Right renal pelvis (tissue), 4 donors: ENCODE measurements around the gene SP140. TPM values are rescaled to one million over a fixed set of nuclear protein-coding genes. Genes with fewer than 3 reads are reported as not detected.

ENCODE experiments used
- DNase-seq, 4 donors: peaks; one replicate each; pipeline ENCODE4 v3.0.0-alpha.2; 2013; ENCODE audit warnings: low read depth in 4 of 4, low spot score in 3 of 4, missing footprints in 1 of 4
- polyA plus RNA-seq, 4 donors: library from polyadenylated mRNA; unstranded; fragments of 120-200 nt; gene quantifications; one replicate each; pipeline ENCODE4 v1.2.1, GENCODE V29; 2013; ENCODE audit not compliant: insufficient read length in 4 of 4

Gene SP140
- polyA plus RNA-seq: under 1 TPM; 0.50 to 0.98 (median 0.67) TPM

- no peak for DNase-seq
Observed at GRCh38 chr2:230225486-230225885, at the start of gene SP140. Gene SP140, plus strand, starts transcription at chr2:230225736. Its CDS starts 109 bp downstream, at chr2:230225845.

GRCh38 chr2:230176996-230177395 lies 48.5 kb upstream of the SP140 start:
- no peak for DNase-seq

- DNase-seq: no peak
Observed at GRCh38 chr2:230178546-230179485, 46.7 kb upstream of the SP140 start.

GRCh38 chr2:230179907-230180306 lies 45.6 kb upstream of the SP140 start:
- no peak for DNase-seq

- DNase-seq: no peak
Observed at GRCh38 chr2:230181195-230181594, 44.3 kb upstream of the SP140 start.

GRCh38 chr2:230184727-230185578 lies 40.6 kb upstream of the SP140 start:
- no peak for DNase-seq

- no peak for DNase-seq
Observed at GRCh38 chr2:230202430-230203109, 23.0 kb upstream of the SP140 start.

- no peak for DNase-seq
Observed at GRCh38 chr2:230203110-230203676, 22.3 kb upstream of the SP140 start.

GRCh38 chr2:230205034-230205433 lies 20.5 kb upstream of the SP140 start:
- DNase-seq: no peak

- DNase-seq: no peak
Observed at GRCh38 chr2:230205721-230206120, 19.8 kb upstream of the SP140 start.

GRCh38 chr2:230208576-230208975 lies 17.0 kb upstream of the SP140 start:
- no peak for DNase-seq

GRCh38 chr2:230209422-230210051 lies 16.0 kb upstream of the SP140 start:
- no peak for DNase-seq

GRCh38 chr2:230216489-230216888 lies 9.0 kb upstream of the SP140 start:
- DNase-seq: no peak

GRCh38 chr2:230217424-230217823 lies 8.1 kb upstream of the SP140 start:
- no peak for DNase-seq

GRCh38 chr2:230218421-230218820 lies 7.1 kb upstream of the SP140 start:
- DNase-seq: no peak

- peak; percentile 61 to 73 (median 68) for DNase-seq
Observed at GRCh38 chr2:230219419-230220331, 5.9 kb upstream of the SP140 start, which contains the start of gene SP110. Gene SP110, minus strand, starts transcription at chr2:230219984. Its CDS starts 3,057 bp downstream, at chr2:230216927.

GRCh38 chr2:230220347-230220969 lies 5.1 kb upstream of the SP140 start:
- no peak for DNase-seq

GRCh38 chr2:230221493-230221892 lies 4.0 kb upstream of the SP140 start:
- no peak for DNase-seq
